ENCODE results near the gene SAPCD2. TPM values are rescaled to one million over a fixed set of nuclear protein-coding genes. Genes with fewer than 3 reads are reported as not detected.

Gene SAPCD2
- total and polyA plus RNA-seq, 10 donors, result 0.76 to 6.5 (median 2.4) TPM

GRCh38 chr9:137044502-137045177 lies 25.7 kb downstream of the SAPCD2 start:
- Histone ChIP-seq H3K36me3 (peaks cover 0 to 12% (median 2%) of the 10 kb centered on the region in 6 donors), H3K27me3 (replicated peaks in 1 of 7) (peaks cover 11 to 98% (median 64%) of the 10 kb centered on the region in 7 donors), H3K9me3 (no peaks in the 10 kb centered on the region), H3K27ac (peak overlapping the region in 6 of 8 donors; percentile 37 to 83 (median 80)), H3K4me3 (peak overlapping the region; percentile 37 to 77 (median 52)), H3K4me1 (peaks cover 25 to 81% (median 57%) of the 10 kb centered on the region in 6 donors)
- no peak for TF ChIP-seq POLR2A (IDR thresholded peaks at IDR 0.05)
- peak; percentile 44 to 82 (median 73) for TF ChIP-seq POLR2AphosphoS5 (IDR thresholded peaks at IDR 0.05)
- 8 to 21% (median 11%) methylated on average over 16 to 18 of the region's 18 CpGs for WGBS, 5 donors
- intact Hi-C loops (cut with DNase I; ENCODE audit: low total_unique reads), result no loop called here
- no peak for DNase-seq

GRCh38 chr9:137044037-137044436 lies 26.3 kb downstream of the SAPCD2 start:
- H3K9me3 ChIP-seq, result no peaks in the 10 kb centered on the region
- intact Hi-C loops (cut with DNase I; ENCODE audit: low total_unique reads), result no loop called here
- H3K36me3 ChIP-seq, result peaks cover 0 to 18% (median 6%) of the 10 kb centered on the region in 6 donors
- peak overlapping the region in 6 of 8 donors; percentile 37 to 83 (median 80) for H3K27ac ChIP-seq
- peaks cover 25 to 76% (median 54%) of the 10 kb centered on the region in 6 donors for H3K4me1 ChIP-seq
- TF ChIP-seq POLR2AphosphoS5 (IDR thresholded peaks at IDR 0.05) (no peak), POLR2A (IDR thresholded peaks at IDR 0.05) (no peak), CTCF (IDR thresholded peaks at IDR 0.05 in 8 of 11, conservative IDR thresholded peaks at IDR 0.05 in 3 of 11) (no peak)
- 49 to 74% (median 64%) methylated on average over 5 to 12 of the region's 12 CpGs for WGBS, 5 donors
- DNase-seq, result no peak
- peaks cover 5 to 96% (median 58%) of the 10 kb centered on the region in 7 donors for H3K27me3 ChIP-seq (replicated peaks in 1 of 7)
- H3K4me3 ChIP-seq, result peak overlapping the region in 7 of 8 donors; percentile 50 to 77 (median 52)

GRCh38 chr9:137042751-137043727 lies 27.3 kb downstream of the SAPCD2 start:
- Histone ChIP-seq H3K27me3 (replicated peaks in 1 of 7) (peaks cover 4 to 88% (median 48%) of the 10 kb centered on the region in 7 donors), H3K9me3 (no peaks in the 10 kb centered on the region), H3K4me3 (peak overlapping the region in 7 of 8 donors; percentile 23 to 77 (median 51)), H3K36me3 (peaks cover 0 to 28% (median 9%) of the 10 kb centered on the region in 6 donors), H3K4me1 (peaks cover 25 to 72% (median 52%) of the 10 kb centered on the region in 6 donors), H3K27ac (peak overlapping the region in 5 of 8 donors; percentile 78 to 83 (median 81))
- intact Hi-C loops (cut with DNase I; ENCODE audit: low total_unique reads), result no loop called here
- WGBS, 5 donors, result 54 to 92% (median 70%) methylated on average over 15 to 36 of the region's 36 CpGs
- TF ChIP-seq POLR2AphosphoS5 (IDR thresholded peaks at IDR 0.05) (peak in 2 of 3 donors; percentile 58 to 64), CTCF (IDR thresholded peaks at IDR 0.05 in 8 of 11, conservative IDR thresholded peaks at IDR 0.05 in 3 of 11) (no peak), POLR2A (IDR thresholded peaks at IDR 0.05) (no peak)
- no peak for DNase-seq

- intact Hi-C loops (cut with DNase I; ENCODE audit: low total_unique reads), result no loop called here
- Histone ChIP-seq H3K9me3 (no peaks in the 10 kb centered on the region), H3K27me3 (replicated peaks in 1 of 7) (peaks cover 0 to 69% (median 29%) of the 10 kb centered on the region in 7 donors), H3K36me3 (peaks cover 0 to 42% (median 10%) of the 10 kb centered on the region in 6 donors), H3K27ac (peak overlapping the region; percentile 26 to 83 (median 79)), H3K4me3 (peak overlapping the region in 7 of 8 donors; percentile 3 to 58 (median 23)), H3K4me1 (peaks cover 23 to 71% (median 46%) of the 10 kb centered on the region in 6 donors)
- 30 to 61% (median 38%) methylated on average over 9 to 16 of the region's 16 CpGs for WGBS, 5 donors
- peak; percentile 84 for DNase-seq
- TF ChIP-seq CTCF (IDR thresholded peaks at IDR 0.05 in 8 of 11, conservative IDR thresholded peaks at IDR 0.05 in 3 of 11), result no peak
- TF ChIP-seq POLR2AphosphoS5 (IDR thresholded peaks at IDR 0.05), result peak; percentile 26 to 73 (median 41)
Measured at GRCh38 chr9:137041124-137041523, 29.2 kb downstream of the SAPCD2 start.

Data from spleen (tissue), 11 donors.